ENCODE measurements around the gene OCEL1. TPM values are rescaled to one million over a fixed set of nuclear protein-coding genes. Genes with fewer than 3 reads are reported as not detected.

The OCEL1 gene
- 49.4 TPM for polyA plus RNA-seq (2013, experiment 1 of 2)
- polyA plus RNA-seq (2013, experiment 2 of 2): 49.0 TPM

- Histone ChIP-seq H3K4ac (ENCODE audit: low read depth in 1 of 2, low read length in 2 of 2) (peak within 1 kb of the TSS; percentile 85 to 90), H3K4me2 (ENCODE audit: low read length, poor library complexity, severe bottlenecking) (peak within 1 kb of the TSS; percentile 96), H3K4me1 (ENCODE audit: control insufficient read depth, insufficient read depth, low read depth, low read length) (peaks cover 14% of the 10 kb centered on the region), H3K36me3 (ENCODE audit: control insufficient read depth in 1 of 2, insufficient read depth in 2 of 2, low read depth in 1 of 2, low read length in 2 of 2) (peaks cover 20 to 37% of the 10 kb centered on the region in 2 experiments), H3K18ac (ENCODE audit: low read depth in 1 of 2, low read length in 2 of 2) (peak within 1 kb of the TSS; percentile 96 to 99), H3K27me3 (ENCODE audit: control insufficient read depth in 1 of 2, insufficient read depth in 1 of 2, low read length in 2 of 2) (no peaks in the 10 kb centered on the region), H3K4me3 (ENCODE audit: insufficient read depth in 1 of 2, low read depth in 1 of 2, low read length in 2 of 2) (peak within 1 kb of the TSS; percentile 85), H4K8ac (ENCODE audit: low read length) (peak within 1 kb of the TSS; percentile 68), H2BK15ac (ENCODE audit: low read depth, poor library complexity, severe bottlenecking) (peak within 1 kb of the TSS; percentile 50), H3K14ac (ENCODE audit: low read length in 2 of 2) (peak within 1 kb of the TSS in 1 of 2 experiments; percentile 71), H2AK5ac (ENCODE audit: low read length, severe bottlenecking) (peak within 1 kb of the TSS; percentile 72), H2BK12ac (ENCODE audit: low read length in 2 of 2) (peak within 1 kb of the TSS in 1 of 2 experiments; percentile 31), H3K9me3 (ENCODE audit: control insufficient read depth, low read length) (no peaks in the 10 kb centered on the region), H4K91ac (ENCODE audit: low read length) (peak within 1 kb of the TSS; percentile 71), H3K23ac (ENCODE audit: low read length in 2 of 2) (peak within 1 kb of the TSS; percentile 5 to 73), H2BK120ac (ENCODE audit: low read depth, low read length) (peak within 1 kb of the TSS; percentile 84), H2BK5ac (ENCODE audit: low read depth, low read length, poor library complexity, severe bottlenecking) (peak within 1 kb of the TSS; percentile 67), H3K79me1 (replicated peaks; ENCODE audit: low read length, poor library complexity, severe bottlenecking) (peaks cover 18% of the 10 kb centered on the region), H3K9ac (ENCODE audit: low read length) (peak within 1 kb of the TSS; percentile 86), H2AFZ (ENCODE audit: low read depth, low read length) (peak within 1 kb of the TSS; percentile 94), H3K27ac (ENCODE audit: low read length, poor library complexity, severe bottlenecking) (peak within 1 kb of the TSS; percentile 70)
- WGBS: under 1% methylated on average over 90 of the region's 90 CpGs
- DNase-seq: peak; percentile 98
These were observed at the start of gene OCEL1 for GRCh38 chr19:17226002-17226933. Gene OCEL1 (plus strand): TSS chr19:17226226. CDS start chr19:17226248, 22 bp downstream.

DNA sequence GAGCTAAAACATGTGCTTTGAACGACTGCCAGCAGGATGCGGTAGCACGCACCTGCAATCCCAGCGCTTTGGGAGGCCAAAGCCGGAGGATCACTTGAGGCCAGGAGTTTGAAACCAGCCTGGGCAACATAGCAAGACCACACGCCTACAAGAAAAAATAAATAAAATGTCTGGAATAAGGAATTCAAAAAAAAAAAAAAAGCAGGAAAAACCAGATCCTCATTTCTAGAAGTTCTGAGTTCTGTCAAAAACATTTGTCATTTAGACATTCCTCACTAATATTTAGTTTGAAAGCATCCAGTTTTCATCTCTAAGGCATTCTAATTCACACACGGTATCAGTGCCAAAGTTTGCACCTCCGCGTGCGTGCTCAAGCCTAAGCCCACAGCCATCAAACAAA is 47.7 kb upstream of the OCEL1 start:
- H2BK5ac ChIP-seq (ENCODE audit: low read depth, low read length, poor library complexity, severe bottlenecking): no peak overlapping the region
- H3K4ac ChIP-seq (ENCODE audit: low read depth in 1 of 2, low read length in 2 of 2): no peak overlapping the region
- no peaks in the 10 kb centered on the region for H3K27me3 ChIP-seq (ENCODE audit: control insufficient read depth in 1 of 2, insufficient read depth in 1 of 2, low read length in 2 of 2)
- peaks cover 72 to 75% of the 10 kb centered on the region in 2 experiments for H3K36me3 ChIP-seq (ENCODE audit: control insufficient read depth in 1 of 2, insufficient read depth in 2 of 2, low read depth in 1 of 2, low read length in 2 of 2)
- H4K8ac ChIP-seq (ENCODE audit: low read length): no peak overlapping the region
- no peak for DNase-seq
- no peak overlapping the region for H2BK12ac ChIP-seq (ENCODE audit: low read length in 2 of 2)
- H3K14ac ChIP-seq (ENCODE audit: low read length in 2 of 2): no peak overlapping the region
- no peak overlapping the region for H2BK120ac ChIP-seq (ENCODE audit: low read depth, low read length)
- H2AK5ac ChIP-seq (ENCODE audit: low read length, severe bottlenecking): no peak overlapping the region
- no peak overlapping the region for H3K4me2 ChIP-seq (ENCODE audit: low read length, poor library complexity, severe bottlenecking)
- no peak overlapping the region for H3K4me3 ChIP-seq (ENCODE audit: insufficient read depth in 1 of 2, low read depth in 1 of 2, low read length in 2 of 2)
- 97% methylated on average over 8 of the region's 10 CpGs for WGBS
- peaks cover 9% of the 10 kb centered on the region for H3K79me1 ChIP-seq (replicated peaks; ENCODE audit: low read length, poor library complexity, severe bottlenecking)
- no peak overlapping the region for H3K23ac ChIP-seq (ENCODE audit: low read length in 2 of 2)
- H3K9ac ChIP-seq (ENCODE audit: low read length): no peak overlapping the region
- no peak overlapping the region for H3K27ac ChIP-seq (ENCODE audit: low read length, poor library complexity, severe bottlenecking)
- H2BK15ac ChIP-seq (ENCODE audit: low read depth, poor library complexity, severe bottlenecking): no peak overlapping the region
- no peaks in the 10 kb centered on the region for H3K4me1 ChIP-seq (ENCODE audit: control insufficient read depth, insufficient read depth, low read depth, low read length)
- no peak overlapping the region for H4K91ac ChIP-seq (ENCODE audit: low read length)
- no peaks in the 10 kb centered on the region for H3K9me3 ChIP-seq (ENCODE audit: control insufficient read depth, low read length)
- H2AFZ ChIP-seq (ENCODE audit: low read depth, low read length): no peak overlapping the region
- H3K18ac ChIP-seq (ENCODE audit: low read depth in 1 of 2, low read length in 2 of 2): no peak overlapping the region

- Histone ChIP-seq H3K4ac (ENCODE audit: low read depth in 1 of 2, low read length in 2 of 2) (no peak overlapping the region), H2BK120ac (ENCODE audit: low read depth, low read length) (no peak overlapping the region)
- 94% methylated on average over 22 of the region's 22 CpGs for WGBS
These were observed 44.9 kb upstream of the OCEL1 start for GRCh38 chr19:17180997-17181702.

DNA sequence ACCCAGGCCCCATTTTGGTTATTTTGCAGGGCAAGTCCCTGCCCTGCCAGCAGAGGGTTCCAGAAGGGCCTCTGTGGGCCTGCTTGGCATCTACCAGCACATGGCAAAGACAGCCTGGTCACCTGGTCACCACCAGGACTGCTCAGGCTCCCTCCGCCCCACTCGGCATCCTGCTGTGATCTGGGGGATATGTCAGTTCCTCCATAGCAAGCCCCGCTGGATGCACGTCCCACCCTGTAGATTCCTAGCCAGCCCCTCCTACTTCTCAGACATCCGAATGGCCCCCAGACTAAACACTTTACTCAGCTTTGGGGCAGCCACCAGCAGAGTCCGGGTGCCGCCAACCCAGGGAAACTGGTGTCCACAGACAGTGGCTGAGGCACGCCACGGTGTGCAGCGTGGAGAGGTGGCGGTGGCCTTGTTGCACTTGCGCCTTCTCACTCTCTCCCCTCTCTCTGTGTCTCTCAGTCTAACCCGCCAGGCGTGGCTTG is 42.7 kb upstream of the OCEL1 start:
- 90% methylated on average over 13 of the region's 14 CpGs for WGBS
- H3K4me2 ChIP-seq (ENCODE audit: low read length, poor library complexity, severe bottlenecking): no peak overlapping the region
- H3K23ac ChIP-seq (ENCODE audit: low read length in 2 of 2): no peak overlapping the region
- H2BK5ac ChIP-seq (ENCODE audit: low read depth, low read length, poor library complexity, severe bottlenecking): no peak overlapping the region
- no peak for DNase-seq
- no peak overlapping the region for H3K9ac ChIP-seq (ENCODE audit: low read length)
- no peak overlapping the region for H2BK15ac ChIP-seq (ENCODE audit: low read depth, poor library complexity, severe bottlenecking)
- H2AFZ ChIP-seq (ENCODE audit: low read depth, low read length): no peak overlapping the region
- no peak overlapping the region for H3K14ac ChIP-seq (ENCODE audit: low read length in 2 of 2)
- H3K27me3 ChIP-seq (ENCODE audit: control insufficient read depth in 1 of 2, insufficient read depth in 1 of 2, low read length in 2 of 2): no peaks in the 10 kb centered on the region
- no peak overlapping the region for H4K8ac ChIP-seq (ENCODE audit: low read length)
- H2BK12ac ChIP-seq (ENCODE audit: low read length in 2 of 2): no peak overlapping the region
- H2BK120ac ChIP-seq (ENCODE audit: low read depth, low read length): no peak overlapping the region
- no peak overlapping the region for H3K27ac ChIP-seq (ENCODE audit: low read length, poor library complexity, severe bottlenecking)
- no peak overlapping the region for H3K4ac ChIP-seq (ENCODE audit: low read depth in 1 of 2, low read length in 2 of 2)
- no peak overlapping the region for H2AK5ac ChIP-seq (ENCODE audit: low read length, severe bottlenecking)
- H3K36me3 ChIP-seq (ENCODE audit: control insufficient read depth in 1 of 2, insufficient read depth in 2 of 2, low read depth in 1 of 2, low read length in 2 of 2): peaks cover 77 to 79% of the 10 kb centered on the region in 2 experiments
- no peak overlapping the region for H3K4me3 ChIP-seq (ENCODE audit: insufficient read depth in 1 of 2, low read depth in 1 of 2, low read length in 2 of 2)
- H3K9me3 ChIP-seq (ENCODE audit: control insufficient read depth, low read length): no peaks in the 10 kb centered on the region
- peaks cover 13% of the 10 kb centered on the region for H3K79me1 ChIP-seq (replicated peaks; ENCODE audit: low read length, poor library complexity, severe bottlenecking)
- no peaks in the 10 kb centered on the region for H3K4me1 ChIP-seq (ENCODE audit: control insufficient read depth, insufficient read depth, low read depth, low read length)
- H3K18ac ChIP-seq (ENCODE audit: low read depth in 1 of 2, low read length in 2 of 2): no peak overlapping the region
- no peak overlapping the region for H4K91ac ChIP-seq (ENCODE audit: low read length)

More at GRCh38 chr19:17180997-17181702, 44.9 kb upstream of the OCEL1 start:
- Histone ChIP-seq H3K9ac (ENCODE audit: low read length) (no peak overlapping the region), H3K27me3 (ENCODE audit: control insufficient read depth in 1 of 2, insufficient read depth in 1 of 2, low read length in 2 of 2) (no peaks in the 10 kb centered on the region), H2BK12ac (ENCODE audit: low read length in 2 of 2) (no peak overlapping the region), H4K8ac (ENCODE audit: low read length) (no peak overlapping the region), H3K27ac (ENCODE audit: low read length, poor library complexity, severe bottlenecking) (no peak overlapping the region), H3K79me1 (replicated peaks; ENCODE audit: low read length, poor library complexity, severe bottlenecking) (peaks cover 8% of the 10 kb centered on the region), H3K4me3 (ENCODE audit: insufficient read depth in 1 of 2, low read depth in 1 of 2, low read length in 2 of 2) (no peak overlapping the region), H2BK15ac (ENCODE audit: low read depth, poor library complexity, severe bottlenecking) (no peak overlapping the region), H3K18ac (ENCODE audit: low read depth in 1 of 2, low read length in 2 of 2) (no peak overlapping the region), H2AK5ac (ENCODE audit: low read length, severe bottlenecking) (no peak overlapping the region), H4K91ac (ENCODE audit: low read length) (no peak overlapping the region), H2AFZ (ENCODE audit: low read depth, low read length) (no peak overlapping the region), H3K9me3 (ENCODE audit: control insufficient read depth, low read length) (no peaks in the 10 kb centered on the region), H3K4me1 (ENCODE audit: control insufficient read depth, insufficient read depth, low read depth, low read length) (no peaks in the 10 kb centered on the region), H2BK5ac (ENCODE audit: low read depth, low read length, poor library complexity, severe bottlenecking) (no peak overlapping the region), H3K14ac (ENCODE audit: low read length in 2 of 2) (no peak overlapping the region), H3K36me3 (ENCODE audit: control insufficient read depth in 1 of 2, insufficient read depth in 2 of 2, low read depth in 1 of 2, low read length in 2 of 2) (peaks cover 75 to 77% of the 10 kb centered on the region in 2 experiments), H3K23ac (ENCODE audit: low read length in 2 of 2) (no peak overlapping the region), H3K4me2 (ENCODE audit: low read length, poor library complexity, severe bottlenecking) (no peak overlapping the region)
- no peak for DNase-seq

Data from mesenchymal stem cell (in vitro differentiated cells and primary cell).